ENCODE results near the gene ZBED1. TPM values are rescaled to one million over a fixed set of nuclear protein-coding genes. Genes with fewer than 3 reads are reported as not detected.
"Not testable (repeated sequence)": the region's sequence is repeated elsewhere in the genome, so short reads cannot be mapped to it uniquely, and the experiment has no call there.

ZBED1 gene
- polyA plus RNA-seq, 2 donors, result 6.2 to 8.9 TPM

DNA sequence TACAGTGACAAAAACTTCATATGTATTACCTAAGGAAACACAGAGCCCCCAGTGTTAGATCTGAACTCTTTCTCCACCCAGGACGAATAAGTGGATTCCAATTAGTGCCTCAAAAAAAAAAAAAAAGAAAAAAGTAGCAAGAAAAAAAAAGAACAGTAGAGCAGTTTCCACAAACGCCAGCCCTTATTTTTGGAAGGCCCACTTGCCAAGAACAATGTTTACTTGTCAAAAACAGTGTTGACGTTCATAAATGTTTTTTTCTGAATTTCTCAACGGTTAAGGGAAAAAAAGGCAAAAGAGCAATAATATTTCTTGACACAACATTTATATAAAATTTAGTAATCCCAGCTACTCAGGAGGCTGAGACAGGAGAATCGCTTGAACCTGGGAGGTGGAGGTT, 38.7 kb downstream of the ZBED1 start:
- Histone ChIP-seq H3K36me3 (ENCODE audit: control insufficient read depth in 2 of 2, insufficient read depth in 2 of 2, low read length in 1 of 2) (no peaks in the 10 kb centered on the region), H3K27me3 (ENCODE audit: control insufficient read depth in 1 of 2, insufficient read depth in 2 of 2, low read length in 2 of 2) (no peaks in the 10 kb centered on the region), H3K4me3 (ENCODE audit: low read depth in 1 of 2, low read length in 2 of 2) (no peak overlapping the region), H3K27ac (ENCODE audit: low read depth in 2 of 2, low read length in 1 of 2) (no peak overlapping the region), H3K9me3 (ENCODE audit: control insufficient read depth in 2 of 2, insufficient read depth in 1 of 2, low read depth in 1 of 2, low read length in 1 of 2) (no peaks in the 10 kb centered on the region), H3K4me1 (ENCODE audit: control insufficient read depth in 2 of 2, insufficient read depth in 2 of 2, low read length in 1 of 2) (peaks cover 0 to 3% of the 10 kb centered on the region in 2 donors)
- 53 to 60% methylated on average over 5 of the region's 5 CpGs for WGBS, 2 donors

DNA sequence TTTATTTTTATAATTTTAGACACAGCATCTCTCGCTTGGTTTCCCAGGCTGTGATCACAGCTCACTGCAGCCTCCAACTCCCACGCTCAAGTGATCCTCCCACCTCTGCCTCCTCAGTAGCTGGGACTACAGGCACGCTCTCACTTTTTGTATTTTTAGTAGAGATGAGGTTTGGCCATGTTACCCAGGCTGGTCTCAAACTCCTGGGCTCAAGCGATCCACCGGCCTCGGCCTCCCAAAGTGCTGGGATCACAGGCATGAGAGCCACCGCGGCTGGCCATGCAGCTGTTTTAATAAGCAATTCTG, 39.1 kb downstream of the ZBED1 start:
- Histone ChIP-seq H3K27ac (ENCODE audit: low read depth in 2 of 2, low read length in 1 of 2) (no peak overlapping the region), H3K4me3 (ENCODE audit: low read depth in 1 of 2, low read length in 2 of 2) (no peak overlapping the region), H3K36me3 (ENCODE audit: control insufficient read depth in 2 of 2, insufficient read depth in 2 of 2, low read length in 1 of 2) (no peaks in the 10 kb centered on the region), H3K4me1 (ENCODE audit: control insufficient read depth in 2 of 2, insufficient read depth in 2 of 2, low read length in 1 of 2) (peaks cover 0 to 4% of the 10 kb centered on the region in 2 donors), H3K9me3 (ENCODE audit: control insufficient read depth in 2 of 2, insufficient read depth in 1 of 2, low read depth in 1 of 2, low read length in 1 of 2) (no peaks in the 10 kb centered on the region), H3K27me3 (ENCODE audit: control insufficient read depth in 1 of 2, insufficient read depth in 2 of 2, low read length in 2 of 2) (no peaks in the 10 kb centered on the region)
- WGBS, 2 donors, result 83 to 86% methylated on average over 8 of the region's 8 CpGs

DNA sequence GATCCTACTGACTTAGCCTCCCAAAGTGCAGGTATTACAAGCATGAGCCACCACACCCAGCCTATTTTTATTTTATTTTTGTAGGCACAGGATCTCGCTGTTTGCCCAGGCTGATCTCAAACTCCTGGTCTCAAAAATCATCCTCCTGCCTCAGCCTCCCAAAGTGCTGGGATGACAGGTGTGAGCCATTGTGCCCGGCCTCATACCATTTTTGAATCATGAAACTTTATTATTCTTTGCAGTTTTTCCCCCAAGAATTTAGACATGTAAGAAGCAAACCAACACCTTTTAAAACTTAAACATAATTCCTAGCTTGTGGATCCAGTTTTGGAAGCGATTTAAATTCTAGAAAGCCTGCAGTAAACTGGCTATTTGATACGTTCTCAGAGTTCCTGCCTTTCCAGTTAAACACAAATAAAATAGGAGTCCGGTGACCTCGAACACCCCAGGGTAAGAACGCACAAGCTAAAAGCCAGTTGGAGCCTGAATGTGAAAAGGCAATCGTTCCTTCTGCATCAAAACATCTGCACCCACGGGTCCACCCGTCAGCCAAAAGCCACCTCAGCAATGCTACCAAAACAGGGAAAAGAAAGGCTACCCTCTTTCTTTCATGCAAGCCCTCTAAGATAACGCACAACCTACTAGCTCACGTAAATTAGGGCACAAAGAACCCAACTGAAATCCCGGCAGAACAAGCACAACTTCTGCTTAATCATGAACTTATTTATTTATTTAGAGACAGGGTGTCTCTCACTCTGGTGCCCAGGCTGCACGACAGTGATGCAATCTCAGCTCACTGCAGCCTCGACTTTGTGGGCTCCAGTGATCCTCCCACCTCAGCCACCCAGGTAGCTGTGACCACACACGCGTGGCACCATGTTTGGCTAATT, 39.7 kb downstream of the ZBED1 start:
- H3K27ac ChIP-seq (ENCODE audit: low read depth in 2 of 2, low read length in 1 of 2); H3K4me3 ChIP-seq (ENCODE audit: low read depth in 1 of 2, low read length in 2 of 2); H3K27me3 ChIP-seq (ENCODE audit: control insufficient read depth in 1 of 2, insufficient read depth in 2 of 2, low read length in 2 of 2); H3K4me1 ChIP-seq (ENCODE audit: control insufficient read depth in 2 of 2, insufficient read depth in 2 of 2, low read length in 1 of 2); H3K36me3 ChIP-seq (ENCODE audit: control insufficient read depth in 2 of 2, insufficient read depth in 2 of 2, low read length in 1 of 2); H3K9me3 ChIP-seq (ENCODE audit: control insufficient read depth in 2 of 2, insufficient read depth in 1 of 2, low read depth in 1 of 2, low read length in 1 of 2): not testable (repeated sequence)
- WGBS, 2 donors, result 75 to 82% methylated on average over 17 of the region's 17 CpGs

DNA sequence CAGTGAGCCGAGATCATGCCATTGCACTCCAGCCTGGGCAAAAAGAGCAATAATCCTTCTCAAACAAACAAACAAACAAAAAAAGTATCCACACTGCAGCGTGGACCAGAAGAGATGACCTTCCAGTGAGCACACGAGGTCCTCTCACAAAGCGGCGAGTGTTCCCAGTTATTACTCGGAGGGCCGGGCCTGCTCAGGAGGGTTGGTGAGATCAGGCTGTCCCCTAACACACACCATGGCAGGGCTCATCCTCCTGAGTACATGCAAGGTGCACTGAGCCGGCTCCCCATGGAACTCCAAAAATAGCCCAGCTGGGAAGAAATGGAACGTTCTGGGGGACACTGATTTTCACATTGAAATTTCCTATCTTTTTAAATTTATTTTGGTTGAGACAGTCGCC, 40.7 kb downstream of the ZBED1 start:
- H3K4me1 ChIP-seq (ENCODE audit: control insufficient read depth in 2 of 2, insufficient read depth in 2 of 2, low read length in 1 of 2); H3K27ac ChIP-seq (ENCODE audit: low read depth in 2 of 2, low read length in 1 of 2): not testable (repeated sequence)
- WGBS, 2 donors, result 89 to 91% methylated on average over 10 of the region's 10 CpGs

DNA sequence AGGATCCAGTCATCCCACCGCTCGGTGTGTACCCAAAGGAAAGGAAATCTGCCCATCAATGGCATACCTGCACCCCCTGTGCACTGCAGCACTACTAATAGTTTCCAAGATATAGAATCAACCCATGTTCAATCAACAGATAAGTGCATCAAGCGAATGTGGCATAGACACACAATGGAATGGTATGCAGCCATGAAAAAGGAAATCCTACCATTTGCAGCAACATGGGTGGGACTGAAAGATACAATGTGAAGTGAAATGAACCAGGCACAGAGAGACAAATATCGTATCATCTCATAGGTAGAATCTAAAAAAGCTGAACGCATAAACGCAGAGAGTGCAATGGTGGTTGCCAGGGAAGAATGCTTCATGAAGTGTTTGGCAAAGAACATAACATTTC, 42.5 kb downstream of the ZBED1 start:
- no peaks in the 10 kb centered on the region for H3K27me3 ChIP-seq (ENCODE audit: control insufficient read depth in 1 of 2, insufficient read depth in 2 of 2, low read length in 2 of 2)
- H3K36me3 ChIP-seq (ENCODE audit: control insufficient read depth in 2 of 2, insufficient read depth in 2 of 2, low read length in 1 of 2), result peaks cover 0 to 2% of the 10 kb centered on the region in 2 donors
- 89 to 94% methylated on average over 6 of the region's 6 CpGs for WGBS, 2 donors
- no peak overlapping the region for H3K4me3 ChIP-seq (ENCODE audit: low read depth in 1 of 2, low read length in 2 of 2)
- peaks cover 0 to 4% of the 10 kb centered on the region in 2 donors for H3K4me1 ChIP-seq (ENCODE audit: control insufficient read depth in 2 of 2, insufficient read depth in 2 of 2, low read length in 1 of 2)
- H3K27ac ChIP-seq (ENCODE audit: low read depth in 2 of 2, low read length in 1 of 2), result no peak overlapping the region
- H3K9me3 ChIP-seq (ENCODE audit: control insufficient read depth in 2 of 2, insufficient read depth in 1 of 2, low read depth in 1 of 2, low read length in 1 of 2), result no peaks in the 10 kb centered on the region

More for the DNA sequence above, 40.7 kb downstream of the ZBED1 start:
- not testable (repeated sequence) for H3K4me3 ChIP-seq (ENCODE audit: low read depth in 1 of 2, low read length in 2 of 2); H3K9me3 ChIP-seq (ENCODE audit: control insufficient read depth in 2 of 2, insufficient read depth in 1 of 2, low read depth in 1 of 2, low read length in 1 of 2); H3K36me3 ChIP-seq (ENCODE audit: control insufficient read depth in 2 of 2, insufficient read depth in 2 of 2, low read length in 1 of 2); H3K27me3 ChIP-seq (ENCODE audit: control insufficient read depth in 1 of 2, insufficient read depth in 2 of 2, low read length in 2 of 2)

DNA sequence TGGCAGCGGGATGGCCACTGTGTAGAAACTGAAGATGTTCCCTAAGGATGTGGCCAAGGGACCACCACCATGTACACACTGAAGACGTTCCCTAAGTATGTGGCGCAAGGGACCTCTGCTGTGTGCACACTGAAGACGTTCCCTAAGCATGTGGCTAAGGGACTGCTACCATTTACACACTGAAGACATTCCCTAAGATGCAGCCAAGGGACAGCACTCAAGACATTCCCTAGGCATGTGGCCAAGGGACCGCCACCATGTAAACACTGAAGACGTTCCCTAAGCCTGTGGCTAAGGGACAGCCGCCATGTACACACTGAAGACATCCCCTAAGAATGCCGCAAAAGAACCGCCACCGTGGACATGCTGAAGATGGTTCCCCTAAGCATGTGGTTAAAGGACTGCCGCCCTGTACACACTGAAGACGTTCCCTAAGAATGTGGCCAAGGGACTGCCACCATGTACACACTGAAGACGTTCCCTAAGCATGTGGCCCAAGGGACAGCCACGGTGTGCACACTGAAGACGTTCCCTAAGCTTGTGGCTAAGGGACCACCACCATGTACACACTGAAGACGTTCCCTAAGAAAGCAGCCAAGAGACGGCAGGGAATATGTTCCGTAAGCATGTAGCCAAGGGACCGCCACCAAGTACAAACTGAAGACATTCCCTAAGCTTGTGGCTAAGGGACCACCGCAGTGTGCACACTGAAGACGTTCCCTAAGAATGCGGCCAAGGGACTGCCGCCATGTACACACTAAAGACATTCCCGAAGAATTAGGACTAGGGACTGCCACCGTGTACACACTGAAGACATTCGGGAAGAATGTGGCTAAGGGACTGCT, 43.3 kb downstream of the ZBED1 start:
- WGBS, 2 donors, result 92 to 94% methylated on average over 26 of the region's 26 CpGs
- Histone ChIP-seq H3K27ac (ENCODE audit: low read depth in 2 of 2, low read length in 1 of 2) (no peak overlapping the region), H3K9me3 (ENCODE audit: control insufficient read depth in 2 of 2, insufficient read depth in 1 of 2, low read depth in 1 of 2, low read length in 1 of 2) (no peaks in the 10 kb centered on the region), H3K4me1 (ENCODE audit: control insufficient read depth in 2 of 2, insufficient read depth in 2 of 2, low read length in 1 of 2) (peaks cover 0 to 4% of the 10 kb centered on the region in 2 donors), H3K4me3 (ENCODE audit: low read depth in 1 of 2, low read length in 2 of 2) (no peak overlapping the region), H3K27me3 (ENCODE audit: control insufficient read depth in 1 of 2, insufficient read depth in 2 of 2, low read length in 2 of 2) (no peaks in the 10 kb centered on the region), H3K36me3 (ENCODE audit: control insufficient read depth in 2 of 2, insufficient read depth in 2 of 2, low read length in 1 of 2) (peaks cover 0 to 2% of the 10 kb centered on the region in 2 donors)

DNA sequence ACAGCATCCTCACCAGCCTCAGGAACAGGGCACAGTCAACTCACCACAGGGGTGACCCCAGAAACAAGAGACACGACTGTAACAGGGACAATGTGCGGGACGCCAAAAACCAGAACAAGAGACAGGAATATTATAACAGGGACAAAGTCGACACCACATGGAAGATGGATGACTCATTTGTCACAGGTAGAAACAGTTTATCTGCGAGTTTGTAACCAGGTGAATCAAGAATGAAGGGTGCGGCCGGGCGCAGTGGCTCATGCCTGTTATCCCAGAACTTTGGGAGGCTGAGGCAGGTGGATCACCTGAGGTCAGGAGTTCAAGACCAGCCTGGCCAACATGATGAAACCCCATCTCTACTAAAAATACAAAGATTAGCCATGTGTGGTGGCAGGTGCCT, 44.7 kb downstream of the ZBED1 start:
- H3K36me3 ChIP-seq (ENCODE audit: control insufficient read depth in 2 of 2, insufficient read depth in 2 of 2, low read length in 1 of 2); H3K27me3 ChIP-seq (ENCODE audit: control insufficient read depth in 1 of 2, insufficient read depth in 2 of 2, low read length in 2 of 2); H3K27ac ChIP-seq (ENCODE audit: low read depth in 2 of 2, low read length in 1 of 2); H3K9me3 ChIP-seq (ENCODE audit: control insufficient read depth in 2 of 2, insufficient read depth in 1 of 2, low read depth in 1 of 2, low read length in 1 of 2); H3K4me3 ChIP-seq (ENCODE audit: low read depth in 1 of 2, low read length in 2 of 2): not testable (repeated sequence)
- 73 to 81% methylated on average over 8 of the region's 8 CpGs for WGBS, 2 donors
- H3K4me1 ChIP-seq (ENCODE audit: control insufficient read depth in 2 of 2, insufficient read depth in 2 of 2, low read length in 1 of 2), result peaks cover 6 to 12% of the 10 kb centered on the region in 2 donors

DNA sequence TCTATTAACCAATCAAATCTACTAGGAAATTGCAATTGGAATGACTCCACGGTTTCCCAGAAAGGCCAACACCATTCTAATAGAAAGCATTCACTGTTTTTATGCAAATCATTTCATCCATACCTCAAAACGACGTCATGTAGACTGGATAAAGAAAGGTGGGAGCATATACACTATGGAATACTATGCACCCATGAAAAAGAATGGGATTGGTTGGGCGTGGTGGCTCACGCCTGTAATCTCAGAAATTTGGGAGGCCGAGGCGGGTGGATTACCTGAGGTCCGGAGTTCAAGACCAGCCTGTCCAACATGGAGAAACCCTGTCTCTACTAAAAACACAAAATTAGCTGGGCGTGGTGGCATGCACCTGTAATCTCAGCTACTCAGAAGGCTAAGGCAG, 46.2 kb downstream of the ZBED1 start:
- H3K27me3 ChIP-seq (ENCODE audit: control insufficient read depth in 1 of 2, insufficient read depth in 2 of 2, low read length in 2 of 2); H3K4me3 ChIP-seq (ENCODE audit: low read depth in 1 of 2, low read length in 2 of 2); H3K27ac ChIP-seq (ENCODE audit: low read depth in 2 of 2, low read length in 1 of 2); H3K36me3 ChIP-seq (ENCODE audit: control insufficient read depth in 2 of 2, insufficient read depth in 2 of 2, low read length in 1 of 2); H3K9me3 ChIP-seq (ENCODE audit: control insufficient read depth in 2 of 2, insufficient read depth in 1 of 2, low read depth in 1 of 2, low read length in 1 of 2): not testable (repeated sequence)
- 94 to 97% methylated on average over 9 of the region's 9 CpGs for WGBS, 2 donors
- H3K4me1 ChIP-seq (ENCODE audit: control insufficient read depth in 2 of 2, insufficient read depth in 2 of 2, low read length in 1 of 2), result peaks cover 6 to 12% of the 10 kb centered on the region in 2 donors

DNA sequence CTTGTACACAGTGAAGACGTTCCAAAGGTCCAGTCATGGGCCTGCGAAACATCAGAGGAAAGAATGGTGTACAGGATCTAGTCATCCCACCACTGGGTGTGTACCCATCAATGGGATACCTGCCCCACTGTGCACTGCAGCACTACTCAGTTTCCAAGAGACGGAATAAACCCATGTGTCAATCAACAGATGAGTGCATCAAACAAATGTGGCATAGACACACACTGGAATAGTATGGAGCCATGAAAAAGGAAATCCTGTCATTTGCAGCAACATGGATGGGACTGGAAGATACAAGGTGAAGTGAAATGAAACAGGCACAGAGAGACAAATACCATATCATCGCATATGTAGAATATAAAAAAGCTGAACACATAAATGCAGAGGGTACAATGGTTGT, 48.0 kb downstream of the ZBED1 start:
- Histone ChIP-seq H3K36me3 (ENCODE audit: control insufficient read depth in 2 of 2, insufficient read depth in 2 of 2, low read length in 1 of 2) (peaks cover 0 to 2% of the 10 kb centered on the region in 2 donors), H3K4me1 (ENCODE audit: control insufficient read depth in 2 of 2, insufficient read depth in 2 of 2, low read length in 1 of 2) (peaks cover 6 to 12% of the 10 kb centered on the region in 2 donors), H3K4me3 (ENCODE audit: low read depth in 1 of 2, low read length in 2 of 2) (no peak overlapping the region), H3K9me3 (ENCODE audit: control insufficient read depth in 2 of 2, insufficient read depth in 1 of 2, low read depth in 1 of 2, low read length in 1 of 2) (no peaks in the 10 kb centered on the region), H3K27ac (ENCODE audit: low read depth in 2 of 2, low read length in 1 of 2) (no peak overlapping the region), H3K27me3 (ENCODE audit: control insufficient read depth in 1 of 2, insufficient read depth in 2 of 2, low read length in 2 of 2) (no peaks in the 10 kb centered on the region)
- 94 to 98% methylated on average over 4 of the region's 4 CpGs for WGBS, 2 donors

Data from esophagus (tissue), 2 donors.